ENCODE data around the gene SERPINA6.

- TF ChIP-seq, protein P1, sequence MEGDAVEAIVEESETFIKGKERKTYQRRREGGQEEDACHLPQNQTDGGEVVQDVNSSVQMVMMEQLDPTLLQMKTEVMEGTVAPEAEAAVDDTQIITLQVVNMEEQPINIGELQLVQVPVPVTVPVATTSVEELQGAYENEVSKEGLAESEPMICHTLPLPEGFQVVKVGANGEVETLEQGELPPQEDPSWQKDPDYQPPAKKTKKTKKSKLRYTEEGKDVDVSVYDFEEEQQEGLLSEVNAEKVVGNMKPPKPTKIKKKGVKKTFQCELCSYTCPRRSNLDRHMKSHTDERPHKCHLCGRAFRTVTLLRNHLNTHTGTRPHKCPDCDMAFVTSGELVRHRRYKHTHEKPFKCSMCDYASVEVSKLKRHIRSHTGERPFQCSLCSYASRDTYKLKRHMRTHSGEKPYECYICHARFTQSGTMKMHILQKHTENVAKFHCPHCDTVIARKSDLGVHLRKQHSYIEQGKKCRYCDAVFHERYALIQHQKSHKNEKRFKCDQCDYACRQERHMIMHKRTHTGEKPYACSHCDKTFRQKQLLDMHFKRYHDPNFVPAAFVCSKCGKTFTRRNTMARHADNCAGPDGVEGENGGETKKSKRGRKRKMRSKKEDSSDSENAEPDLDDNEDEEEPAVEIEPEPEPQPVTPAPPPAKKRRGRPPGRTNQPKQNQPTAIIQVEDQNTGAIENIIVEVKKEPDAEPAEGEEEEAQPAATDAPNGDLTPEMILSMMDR (optimal IDR thresholded peaks at IDR 0.05 in 1 of 3, IDR thresholded peaks at IDR 0.05 in 1 of 3, conservative IDR thresholded peaks at IDR 0.05 in 1 of 3; ENCODE audit: extremely low read depth in 1 of 3, insufficient read depth in 2 of 3, low read length in 3 of 3): no peak
- no peak for TF ChIP-seq EZH2 (IDR thresholded peaks at IDR 0.05; ENCODE audit: low read length)
These were observed 37.9 kb upstream of the SERPINA6 start for GRCh38 chr14:94360945-94361565.
